Stimulated activated CD8-positive, alpha-beta memory T cell treated with anti-CD3 and anti-CD28 coated beads, Interleukin-15, amount 100 ng/mL, for 48 hours (primary cell): Measurements from ENCODE around the gene ARL4A.

Source experiments
- DNase-seq, 2 donors: peaks; one replicate each; pipeline ENCODE4 v3.0.0-alpha.2; 2020; ENCODE audit warnings: low read depth in 2 of 2

The ARL4A gene

GRCh38 chr7:12701433-12701832, 14.0 kb downstream of the ARL4A start:
- DNase-seq: no peak

DNA sequence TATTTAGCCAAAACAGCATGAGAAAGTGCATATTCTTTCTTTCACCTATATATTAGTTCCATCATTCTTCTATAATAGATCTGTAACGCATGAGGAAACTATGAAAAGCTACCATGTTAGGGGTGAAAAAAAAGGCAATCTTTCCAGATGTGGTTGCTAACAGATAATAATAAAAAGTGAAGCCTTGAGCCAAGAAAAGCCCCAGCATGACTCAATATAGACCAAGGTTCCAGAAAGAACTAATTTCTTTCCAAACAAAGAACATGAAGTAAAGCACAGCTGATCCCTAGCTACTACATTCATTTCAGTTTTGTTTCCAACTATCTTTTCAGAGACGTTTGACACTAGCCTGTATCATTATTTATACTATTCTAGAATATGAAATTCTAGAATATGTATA, 16.4 kb downstream of the ARL4A start:
- DNase-seq: no peak

DNA sequence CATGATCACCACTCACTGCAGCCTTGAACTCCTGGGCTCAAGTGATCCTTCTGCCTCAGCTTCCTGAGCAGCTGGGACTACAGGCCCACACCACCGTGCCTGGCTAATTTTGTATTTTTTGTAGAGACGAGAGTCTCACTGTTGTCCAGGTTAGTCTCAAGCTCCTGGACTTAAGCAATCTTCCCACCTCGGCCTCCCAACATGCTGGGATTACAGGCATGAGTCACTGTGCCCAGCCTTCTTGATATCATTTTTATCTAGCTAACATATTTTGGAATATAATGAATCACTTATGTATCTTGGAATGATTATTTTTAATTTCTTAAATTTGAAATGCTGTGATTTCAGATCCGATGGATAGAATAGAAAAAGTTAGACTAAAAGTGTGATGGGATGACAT, 18.4 kb downstream of the ARL4A start:
- DNase-seq: no peak

GRCh38 chr7:12706900-12707536, 19.6 kb downstream of the ARL4A start:
- no peak for DNase-seq

DNA sequence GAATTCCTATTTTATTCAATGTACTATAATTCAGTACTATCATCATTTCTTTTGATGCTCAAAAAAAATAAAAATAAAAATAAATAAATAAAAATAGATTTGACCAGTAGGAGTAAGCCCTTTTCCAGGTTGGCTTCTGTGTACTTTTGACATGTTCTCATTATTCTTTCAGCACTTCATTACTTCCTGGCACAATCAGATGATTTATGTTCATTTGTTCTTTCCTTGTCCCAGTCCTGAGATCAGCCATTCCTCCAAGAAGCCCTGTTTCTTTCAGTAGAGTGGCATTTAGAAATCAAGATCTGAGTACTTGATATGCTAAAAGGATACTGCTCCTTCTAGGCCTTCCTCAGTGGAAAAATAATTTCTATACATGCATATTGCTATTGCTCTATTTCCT, 20.9 kb downstream of the ARL4A start:
- DNase-seq: no peak

DNA sequence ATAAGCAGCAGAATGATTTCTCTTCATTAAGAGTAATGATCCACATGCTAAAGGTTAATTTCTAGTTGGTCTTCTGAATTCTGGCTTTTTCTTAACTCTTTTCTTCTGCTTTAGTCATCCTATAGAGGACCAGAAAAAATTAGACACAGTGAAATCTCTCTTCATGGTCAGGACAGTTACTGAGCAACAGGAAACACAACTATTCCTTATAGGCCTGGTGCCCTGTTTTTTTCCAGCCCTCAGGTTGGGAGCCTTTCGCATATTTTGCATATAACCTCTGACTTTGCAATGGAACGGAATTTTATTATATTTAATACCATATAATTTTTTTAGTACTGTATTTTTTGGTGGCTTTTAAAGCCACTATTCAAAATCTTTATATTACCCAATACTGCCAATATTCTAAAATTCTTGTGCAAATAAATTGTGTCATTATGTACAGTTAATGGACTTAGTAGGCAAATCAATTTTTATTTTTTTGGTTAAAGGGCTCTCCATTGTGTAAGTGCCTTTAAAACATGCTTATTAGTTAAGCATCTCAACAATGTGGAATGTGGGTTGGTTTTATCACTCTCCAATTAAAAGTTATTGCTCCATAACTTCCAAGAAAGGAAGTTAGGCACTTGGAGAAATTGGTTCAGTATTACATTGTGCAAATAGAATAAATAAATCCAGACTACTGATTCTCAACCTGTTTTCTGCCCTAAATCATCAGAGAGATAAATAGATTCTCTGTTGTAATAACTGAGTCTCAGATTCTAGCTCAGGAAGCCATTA, 22.5 kb downstream of the ARL4A start:
- no peak for DNase-seq

GRCh38 chr7:12711124-12711523, 23.7 kb downstream of the ARL4A start:
- no peak for DNase-seq

- DNase-seq: no peak
These were observed 24.8 kb downstream of the ARL4A start for GRCh38 chr7:12712236-12712635.

GRCh38 chr7:12713625-12714378, 26.4 kb downstream of the ARL4A start:
- DNase-seq: no peak

- no peak for DNase-seq
These were observed 26.9 kb downstream of the ARL4A start for GRCh38 chr7:12714379-12714737.

- DNase-seq: peak; percentile 22 to 31
These were observed 28.1 kb downstream of the ARL4A start for GRCh38 chr7:12715372-12716133.

GRCh38 chr7:12716134-12716681, 28.8 kb downstream of the ARL4A start:
- DNase-seq: no peak

- DNase-seq: no peak
These were observed 29.3 kb downstream of the ARL4A start for GRCh38 chr7:12716722-12717121.

DNA sequence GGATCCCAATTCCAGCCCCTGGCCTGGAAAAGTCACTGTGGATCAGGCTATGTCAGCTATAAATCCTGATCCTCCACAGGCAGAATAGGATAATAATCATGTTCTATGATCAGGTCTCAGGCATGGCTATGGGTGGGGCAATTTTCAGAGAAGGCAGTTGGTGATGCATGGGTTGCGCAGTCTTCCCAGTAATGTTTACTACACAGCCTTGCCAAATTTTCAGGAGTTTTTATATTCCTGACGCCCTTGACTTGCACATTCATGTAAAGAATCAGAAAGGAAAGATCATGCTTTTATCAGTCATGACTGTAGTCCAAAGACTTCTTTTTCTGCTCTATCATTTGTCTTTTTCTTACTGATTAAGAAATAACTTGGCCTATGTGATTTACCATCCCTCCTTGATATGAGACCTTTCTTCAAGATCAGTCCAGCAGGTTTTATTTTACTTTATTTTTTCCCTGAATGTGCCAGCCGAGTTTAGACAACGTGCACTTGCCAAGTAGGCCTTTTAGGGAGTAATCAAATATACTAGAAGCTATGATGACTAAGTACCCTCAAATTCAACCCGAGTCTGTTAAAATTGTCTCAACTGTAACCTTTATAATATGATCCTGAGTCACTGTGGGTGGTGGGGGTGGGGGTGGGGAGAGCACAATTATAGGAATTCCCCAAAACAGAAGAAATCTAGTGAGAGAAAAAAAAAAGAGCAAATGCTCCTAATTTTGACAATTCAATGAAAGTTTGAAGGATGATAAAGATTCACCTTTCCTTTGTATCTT, 31.9 kb downstream of the ARL4A start:
- no peak for DNase-seq

DNA sequence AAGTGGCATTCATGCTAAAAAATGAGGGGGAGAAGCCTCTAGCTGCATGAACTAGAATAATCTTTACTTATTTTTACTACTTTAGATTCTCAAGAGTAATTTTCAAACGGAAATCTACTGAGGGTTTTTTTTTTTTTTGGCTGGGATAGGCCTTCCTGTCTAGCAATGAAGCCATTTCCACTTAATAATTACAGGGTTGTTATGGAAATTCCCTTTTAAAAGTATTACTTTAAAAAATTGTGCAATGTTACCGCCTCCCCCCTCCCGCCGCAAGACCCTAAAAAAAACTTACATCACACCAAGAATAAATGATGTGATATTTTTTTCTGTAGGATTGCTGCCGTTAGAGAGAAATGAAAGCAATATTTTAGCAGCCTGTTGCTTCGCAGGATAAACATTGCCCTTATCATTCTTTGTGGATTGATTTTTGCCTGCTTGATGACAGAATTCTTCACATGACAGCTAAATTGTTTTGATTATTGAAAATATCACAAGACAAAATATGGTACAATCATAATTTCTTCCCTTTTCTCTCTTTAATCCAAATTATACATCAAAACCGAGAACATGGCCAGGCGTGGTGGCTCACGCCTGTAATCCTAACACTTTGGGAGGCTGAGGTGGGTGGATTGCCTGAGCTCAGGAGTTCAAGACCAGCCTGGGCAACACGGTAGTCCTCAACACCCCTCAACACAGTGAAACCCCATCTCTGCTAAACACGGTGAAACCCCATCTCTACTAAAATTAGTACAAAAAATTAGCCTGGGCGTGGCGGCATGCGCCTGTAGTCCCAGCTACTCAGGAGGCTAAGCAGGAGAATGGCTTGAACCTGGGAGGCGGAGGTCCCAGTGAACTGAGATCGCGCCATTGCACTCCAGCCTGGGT, 32.8 kb downstream of the ARL4A start:
- DNase-seq: no peak

DNA sequence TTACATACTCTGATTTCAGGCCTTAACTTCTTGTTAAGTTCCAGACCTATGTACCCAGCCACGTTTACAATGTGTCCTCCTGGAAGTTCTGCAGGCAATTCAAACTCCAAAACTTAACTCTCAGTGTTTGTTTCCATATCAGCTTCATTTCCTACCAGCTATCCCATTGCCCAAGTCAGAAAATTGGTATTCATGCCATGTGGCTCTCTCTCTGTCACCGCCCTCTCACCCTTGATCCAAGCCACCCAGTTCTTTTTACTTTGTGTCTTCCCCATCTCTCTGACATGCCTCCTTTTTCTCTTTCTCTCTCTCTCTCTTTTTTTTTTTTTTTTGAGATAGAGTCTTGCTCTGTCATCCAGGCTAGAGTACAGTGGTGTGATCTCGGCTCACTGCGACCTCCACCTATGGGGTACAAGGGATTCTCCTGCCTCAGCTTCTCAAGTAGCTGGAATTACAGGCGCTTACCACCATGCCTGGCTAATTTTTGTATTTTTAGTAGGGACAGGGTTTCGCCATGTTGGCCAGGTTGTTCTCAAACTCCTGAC, 33.9 kb downstream of the ARL4A start:
- DNase-seq: no peak

DNA sequence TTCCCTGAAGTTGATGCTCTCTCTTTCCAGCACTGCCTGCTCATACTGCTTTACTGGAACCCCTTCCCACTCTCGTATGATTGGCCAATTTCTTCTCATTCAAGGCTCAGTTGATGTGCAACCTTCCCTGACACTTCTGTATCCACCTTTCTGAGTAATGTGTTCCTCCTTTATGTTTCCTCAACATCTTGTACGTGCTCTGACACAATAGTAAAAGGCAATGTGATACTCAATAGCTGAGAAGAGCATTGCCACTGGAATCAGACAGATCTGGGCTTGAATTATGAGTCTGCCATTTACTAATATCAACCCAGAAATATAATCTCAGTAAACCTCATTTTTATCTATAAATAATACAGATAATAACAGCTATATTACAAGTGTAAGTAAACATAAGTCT, 34.7 kb downstream of the ARL4A start:
- DNase-seq: no peak

GRCh38 chr7:12722636-12723605, 35.5 kb downstream of the ARL4A start:
- DNase-seq: no peak
